ENCODE measurements around the gene PLEKHO1.

PLEKHO1 gene

GRCh38 chr1:150110116-150110515 lies 39.6 kb upstream of the PLEKHO1 start:
- no peak for TF ChIP-seq CTCF (IDR thresholded peaks at IDR 0.05)
- Histone ChIP-seq H3K9ac (no peak overlapping the region), H3K9me3 (ENCODE audit: control insufficient read depth, low read length) (no peaks in the 10 kb centered on the region), H3K4me3 (ENCODE audit: low read depth, low read length) (no peak overlapping the region), H2AFZ (no peak overlapping the region), H3K4me1 (no peaks in the 10 kb centered on the region), H3K36me3 (ENCODE audit: control insufficient read depth, insufficient read depth, low read length) (no peaks in the 10 kb centered on the region), H3K4me2 (ENCODE audit: low read length) (no peak overlapping the region), H3K27ac (no peak overlapping the region), H3K27me3 (ENCODE audit: control insufficient read depth, insufficient read depth, low read length) (no peaks in the 10 kb centered on the region), H3K79me2 (no peaks in the 10 kb centered on the region)

DNA sequence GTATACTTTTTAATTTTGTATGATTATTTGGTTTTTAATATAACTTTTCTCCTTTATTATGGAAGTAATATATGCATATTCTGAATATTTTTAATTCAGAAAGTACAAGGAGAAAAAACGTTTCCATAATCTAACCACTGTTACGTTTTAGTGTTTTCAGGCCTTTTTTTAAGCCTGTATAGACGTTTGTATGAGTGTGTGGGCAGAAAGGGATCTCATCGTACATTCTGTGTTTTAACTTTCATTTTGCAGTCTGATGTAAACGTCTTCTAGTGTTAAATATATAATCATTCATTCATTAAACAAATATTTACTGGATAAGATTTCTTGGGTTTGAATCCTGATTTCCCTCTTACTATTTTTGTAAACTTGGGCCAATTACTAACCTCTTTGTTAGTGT lies 38.0 kb upstream of the PLEKHO1 start:
- Histone ChIP-seq H3K9me3 (ENCODE audit: control insufficient read depth, low read length) (no peaks in the 10 kb centered on the region), H2AFZ (no peak overlapping the region), H3K4me2 (ENCODE audit: low read length) (no peak overlapping the region), H3K9ac (no peak overlapping the region), H3K27ac (no peak overlapping the region), H3K79me2 (no peaks in the 10 kb centered on the region), H3K4me3 (ENCODE audit: low read depth, low read length) (no peak overlapping the region), H3K36me3 (ENCODE audit: control insufficient read depth, insufficient read depth, low read length) (no peaks in the 10 kb centered on the region), H3K4me1 (no peaks in the 10 kb centered on the region), H3K27me3 (ENCODE audit: control insufficient read depth, insufficient read depth, low read length) (no peaks in the 10 kb centered on the region)
- TF ChIP-seq CTCF (IDR thresholded peaks at IDR 0.05): no peak

DNA sequence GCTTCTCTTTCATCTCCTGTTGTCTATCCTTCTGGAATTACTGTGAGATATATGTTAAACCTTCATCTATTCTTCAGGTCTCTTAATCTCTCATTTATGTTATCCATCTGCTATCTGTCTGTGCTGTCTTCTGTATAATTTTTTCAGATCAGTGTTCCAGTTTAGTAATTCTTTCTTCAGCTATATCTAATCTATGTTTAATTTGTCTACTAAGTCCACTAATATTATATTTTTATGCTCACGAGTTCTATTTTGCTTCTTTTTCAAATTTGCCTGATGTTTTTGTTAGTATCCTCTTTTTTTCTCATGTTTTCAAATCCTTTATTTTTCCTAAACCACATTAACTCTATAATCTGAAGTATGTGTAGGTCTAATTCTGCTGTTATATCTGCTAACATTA lies 34.6 kb upstream of the PLEKHO1 start:
- Histone ChIP-seq H2AFZ (no peak overlapping the region), H3K36me3 (ENCODE audit: control insufficient read depth, insufficient read depth, low read length) (no peaks in the 10 kb centered on the region), H3K4me1 (no peaks in the 10 kb centered on the region), H3K4me3 (ENCODE audit: low read depth, low read length) (no peak overlapping the region), H3K27ac (no peak overlapping the region), H3K9ac (no peak overlapping the region), H3K4me2 (ENCODE audit: low read length) (no peak overlapping the region), H3K9me3 (ENCODE audit: control insufficient read depth, low read length) (no peaks in the 10 kb centered on the region), H3K27me3 (ENCODE audit: control insufficient read depth, insufficient read depth, low read length) (no peaks in the 10 kb centered on the region), H3K79me2 (no peaks in the 10 kb centered on the region)
- no peak for TF ChIP-seq CTCF (IDR thresholded peaks at IDR 0.05)

DNA sequence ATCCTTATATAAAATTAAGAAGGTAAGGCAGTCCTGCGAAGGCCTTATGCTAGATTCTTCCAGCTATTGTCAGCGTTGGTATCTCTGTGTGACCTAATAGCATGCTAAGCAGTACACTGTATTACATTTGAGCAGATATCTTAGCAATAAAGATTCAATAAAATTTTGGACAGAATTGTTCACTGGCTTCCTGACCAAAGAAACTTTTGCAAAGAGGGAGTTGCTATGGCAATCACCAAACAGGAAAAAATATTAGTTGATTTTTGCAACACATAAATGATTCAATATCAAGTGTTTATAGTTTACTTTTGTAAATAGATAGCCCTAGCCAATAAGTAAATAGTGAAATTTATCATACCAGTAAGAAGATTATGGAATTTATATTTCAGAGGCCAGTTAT lies 31.0 kb upstream of the PLEKHO1 start:
- TF ChIP-seq CTCF (IDR thresholded peaks at IDR 0.05): no peak
- Histone ChIP-seq H3K9me3 (ENCODE audit: control insufficient read depth, low read length) (no peaks in the 10 kb centered on the region), H3K36me3 (ENCODE audit: control insufficient read depth, insufficient read depth, low read length) (no peaks in the 10 kb centered on the region), H2AFZ (no peak overlapping the region), H3K9ac (no peak overlapping the region), H3K4me3 (ENCODE audit: low read depth, low read length) (no peak overlapping the region), H3K27ac (no peak overlapping the region), H3K27me3 (ENCODE audit: control insufficient read depth, insufficient read depth, low read length) (no peaks in the 10 kb centered on the region), H3K4me2 (ENCODE audit: low read length) (no peak overlapping the region), H3K4me1 (no peaks in the 10 kb centered on the region), H3K79me2 (no peaks in the 10 kb centered on the region)

GRCh38 chr1:150121236-150121862 lies 28.4 kb upstream of the PLEKHO1 start:
- no peaks in the 10 kb centered on the region for H3K36me3 ChIP-seq (ENCODE audit: control insufficient read depth, insufficient read depth, low read length)
- no peak overlapping the region for H3K9ac ChIP-seq
- no peaks in the 10 kb centered on the region for H3K4me1 ChIP-seq
- H3K27ac ChIP-seq: no peak overlapping the region
- no peak for TF ChIP-seq CTCF (IDR thresholded peaks at IDR 0.05)
- H2AFZ ChIP-seq: no peak overlapping the region
- no peaks in the 10 kb centered on the region for H3K9me3 ChIP-seq (ENCODE audit: control insufficient read depth, low read length)
- no peaks in the 10 kb centered on the region for H3K27me3 ChIP-seq (ENCODE audit: control insufficient read depth, insufficient read depth, low read length)
- H3K79me2 ChIP-seq: no peaks in the 10 kb centered on the region
- H3K4me3 ChIP-seq (ENCODE audit: low read depth, low read length): no peak overlapping the region
- H3K4me2 ChIP-seq (ENCODE audit: low read length): no peak overlapping the region

Measured in parathyroid adenoma (tissue), 2 donors.